Activated T-cell treated with anti-CD3 and anti-CD28 coated beads, Interleukin-2, amount 50 U/mL, for 4 hours (primary cell): ENCODE measurements around the gene ATXN7L3. TPM values are rescaled to one million over a fixed set of nuclear protein-coding genes. Genes with fewer than 3 reads are reported as not detected.

Experiments
- ATAC-seq, 2 donors: fragments of 200-7000 bp; cut with Tn5 transposase; one replicate each; pipeline ENCODE4 v1.10.0; 2021
- DNase-seq: peaks from one replicate; pipeline ENCODE4 v3.0.0-alpha.2; 2020
- H3K27me3 Mint-ChIP-seq: one replicate; pipeline ENCODE4 v1.8.0; 2021; ENCODE audit warnings: low read depth, mixed read lengths
- H3K36me3 Mint-ChIP-seq: one replicate; pipeline ENCODE4 v1.8.0; 2022; ENCODE audit warnings: mixed read lengths; ENCODE audit not compliant: insufficient read depth
- H3K4me1 Mint-ChIP-seq: one replicate; pipeline ENCODE4 v1.8.0; 2021; ENCODE audit warnings: low read depth, mixed read lengths
- H3K4me3 Mint-ChIP-seq: one replicate; pipeline ENCODE4 v1.8.0; 2021; ENCODE audit warnings: mild to moderate bottlenecking, moderate library complexity, mixed read lengths
- H3K9me3 Mint-ChIP-seq: one replicate; pipeline ENCODE4 v1.8.0; 2021; ENCODE audit warnings: mixed read lengths
- total RNA-seq, 3 donors: library from RNA; stranded (reverse); gene quantifications; one replicate each; pipeline ENCODE4 v1.2.1, GENCODE V29; 2021

The ATXN7L3 gene
- total RNA-seq, 3 donors from 2014 or later = 101 to 111 (median 110) TPM

DNA sequence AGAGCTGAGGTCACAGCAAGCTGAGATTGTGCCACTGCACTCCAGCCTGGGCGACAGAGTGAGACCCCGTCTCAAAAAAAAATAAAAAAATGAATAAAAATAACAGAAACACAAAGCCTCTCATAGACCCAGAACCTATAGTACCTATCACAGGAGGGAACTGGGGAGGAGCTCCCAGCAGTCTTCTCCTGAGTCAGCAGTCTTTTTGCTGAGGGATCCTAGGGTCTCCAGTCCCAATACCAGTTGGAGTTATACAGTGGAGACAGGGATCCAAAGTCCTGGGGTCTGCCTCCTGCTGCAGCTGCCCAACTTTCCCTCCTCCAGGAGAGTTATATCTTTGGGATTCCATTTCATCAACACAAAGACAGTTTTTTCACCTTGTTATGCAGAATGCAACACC lies 16.7 kb downstream of the ATXN7L3 start:
- H3K36me3 Mint-ChIP-seq = peaks cover 9% of the 10 kb centered on the region
- no peaks in the 10 kb centered on the region for H3K9me3 Mint-ChIP-seq
- H3K4me3 Mint-ChIP-seq = no peak overlapping the region
- no peak for ATAC-seq
- peaks cover 35% of the 10 kb centered on the region for H3K4me1 Mint-ChIP-seq
- H3K27me3 Mint-ChIP-seq = no peaks in the 10 kb centered on the region
- DNase-seq = no peak

DNA sequence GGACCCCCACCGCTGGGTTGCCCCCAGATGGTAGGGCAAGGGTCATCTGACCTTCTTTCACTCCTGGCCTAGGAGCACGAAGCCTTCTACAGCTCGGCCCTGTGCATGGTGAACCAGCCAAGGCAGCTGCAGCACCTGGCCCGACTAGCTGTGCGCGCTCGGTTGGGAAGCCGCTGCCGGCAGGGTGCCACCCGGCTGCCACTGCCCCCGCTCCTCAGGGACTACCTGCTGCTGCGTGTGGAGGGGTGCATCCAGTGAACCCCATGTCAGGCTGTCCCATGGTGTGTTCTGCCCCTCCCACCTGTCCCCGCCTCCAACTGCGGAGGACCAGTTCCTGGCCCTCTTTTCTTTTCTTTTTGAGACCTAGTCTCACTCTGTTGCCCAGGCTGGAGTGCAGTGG lies 21.6 kb downstream of the ATXN7L3 start:
- Mint-ChIP-seq H3K36me3 (peaks cover 10% of the 10 kb centered on the region), H3K4me1 (peaks cover 6% of the 10 kb centered on the region), H3K4me3 (no peak overlapping the region), H3K9me3 (no peaks in the 10 kb centered on the region), H3K27me3 (no peaks in the 10 kb centered on the region)
- no peak for ATAC-seq
- no peak for DNase-seq

DNA sequence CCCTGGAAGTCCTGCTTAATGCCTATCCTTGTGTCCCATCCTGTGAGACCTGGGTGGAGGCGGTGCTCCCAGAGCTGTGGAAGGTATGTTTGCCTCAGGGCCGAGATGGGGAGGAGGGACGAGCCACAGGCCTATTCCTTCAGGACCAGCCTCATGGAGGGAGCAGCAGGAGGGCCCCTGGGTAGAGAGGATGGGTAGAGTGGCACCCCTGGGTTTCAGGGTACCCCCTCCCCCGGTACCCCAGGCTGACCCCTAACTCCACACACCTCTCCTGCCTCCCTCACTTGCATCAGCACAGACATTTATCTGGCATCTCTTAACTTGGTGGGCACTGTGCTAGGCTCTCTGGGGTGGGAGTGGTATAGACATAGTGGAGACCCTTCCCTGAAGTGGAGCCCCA lies 22.0 kb downstream of the ATXN7L3 start:
- H3K27me3 Mint-ChIP-seq = no peaks in the 10 kb centered on the region
- H3K4me3 Mint-ChIP-seq = no peak overlapping the region
- no peak for DNase-seq
- H3K36me3 Mint-ChIP-seq = peaks cover 10% of the 10 kb centered on the region
- ATAC-seq = no peak
- no peaks in the 10 kb centered on the region for H3K9me3 Mint-ChIP-seq
- peaks cover 6% of the 10 kb centered on the region for H3K4me1 Mint-ChIP-seq

DNA sequence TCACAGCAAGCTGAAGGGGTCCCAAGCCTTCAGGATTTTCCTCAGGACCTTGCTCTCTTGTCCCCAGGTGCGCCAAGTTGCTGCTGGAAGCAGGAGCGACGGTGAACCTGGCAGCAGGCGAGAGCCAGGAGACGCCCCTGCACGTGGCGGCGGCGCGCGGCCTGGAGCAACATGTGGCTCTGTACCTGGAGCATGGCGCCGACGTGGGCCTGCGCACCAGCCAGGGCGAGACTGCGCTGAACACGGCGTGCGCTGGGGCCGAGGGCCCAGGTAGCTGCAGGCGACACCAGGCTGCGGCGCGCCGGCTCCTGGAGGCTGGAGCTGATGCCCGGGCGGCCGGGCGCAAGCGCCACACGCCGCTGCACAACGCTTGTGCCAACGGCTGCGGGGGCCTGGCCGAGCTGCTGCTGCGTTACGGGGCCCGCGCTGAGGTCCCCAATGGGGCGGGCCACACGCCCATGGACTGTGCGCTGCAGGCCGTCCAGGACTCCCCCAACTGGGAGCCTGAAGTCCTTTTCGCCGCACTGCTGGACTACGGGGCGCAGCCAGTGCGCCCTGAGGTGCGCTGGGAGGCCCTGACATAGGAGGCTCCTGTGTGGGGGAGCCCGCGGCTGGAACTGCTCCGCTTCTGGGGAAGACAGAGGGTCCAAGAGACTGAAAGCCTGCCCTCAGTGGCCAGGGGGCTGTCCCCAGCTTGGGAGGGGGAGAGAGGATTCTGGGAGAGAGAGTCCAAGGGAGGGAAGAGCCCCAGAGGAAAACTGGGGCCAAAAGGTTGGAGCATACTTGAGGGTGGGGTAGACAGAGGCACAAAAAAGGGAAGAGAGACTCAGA lies 22.8 kb downstream of the ATXN7L3 start:
- DNase-seq (no peak), ATAC-seq (no peak)
- Mint-ChIP-seq H3K4me1 (peaks cover 2% of the 10 kb centered on the region), H3K27me3 (no peaks in the 10 kb centered on the region), H3K36me3 (peaks cover 7% of the 10 kb centered on the region), H3K9me3 (no peaks in the 10 kb centered on the region), H3K4me3 (no peak overlapping the region)

DNA sequence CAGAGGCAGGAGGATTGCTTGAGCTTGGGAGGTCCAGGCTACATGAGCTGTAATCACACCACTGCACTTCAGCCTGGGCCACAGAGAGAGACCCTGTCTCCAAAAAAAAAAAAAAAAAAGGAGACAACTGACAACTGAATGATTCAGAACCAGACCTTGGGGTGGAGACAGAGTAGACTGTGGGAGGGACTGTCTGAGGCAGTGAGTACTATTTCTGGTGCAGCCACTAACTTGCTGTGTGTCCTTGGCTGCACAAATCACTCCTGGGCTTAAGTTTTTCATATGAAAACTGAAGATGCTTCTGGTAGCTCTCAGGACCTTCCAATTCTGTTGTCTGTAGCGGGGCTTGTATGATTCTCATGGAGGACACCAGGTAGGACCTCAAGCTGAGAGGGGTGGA lies 23.4 kb downstream of the ATXN7L3 start:
- no peaks in the 10 kb centered on the region for H3K4me1 Mint-ChIP-seq
- ATAC-seq (peak in 1 of 2 donors; percentile 48), DNase-seq (no peak)
- H3K27me3 Mint-ChIP-seq = no peaks in the 10 kb centered on the region
- H3K9me3 Mint-ChIP-seq = no peaks in the 10 kb centered on the region
- peaks cover 4% of the 10 kb centered on the region for H3K36me3 Mint-ChIP-seq
- no peak overlapping the region for H3K4me3 Mint-ChIP-seq

DNA sequence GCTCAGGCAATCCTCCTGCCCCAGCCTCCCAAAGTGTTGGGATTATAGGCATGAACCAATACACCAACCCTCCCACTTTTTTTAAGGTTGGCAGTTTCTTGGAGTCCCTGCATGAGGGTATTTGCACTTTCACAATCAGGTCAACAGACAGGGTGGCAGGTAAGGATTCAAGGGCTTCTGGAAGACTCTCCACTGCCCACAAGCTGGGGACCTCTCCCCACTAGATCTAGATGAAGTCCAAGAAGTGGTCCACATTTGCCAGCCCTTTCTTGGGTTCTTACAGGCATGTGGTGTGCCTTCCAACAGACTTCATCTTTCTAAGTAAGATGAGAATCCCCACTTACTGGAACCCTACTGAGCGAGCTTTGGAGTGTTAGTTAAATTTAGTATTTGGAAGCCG lies 25.3 kb downstream of the ATXN7L3 start:
- Mint-ChIP-seq H3K9me3 (no peaks in the 10 kb centered on the region), H3K36me3 (peaks cover 4% of the 10 kb centered on the region), H3K4me1 (no peaks in the 10 kb centered on the region), H3K4me3 (no peak overlapping the region), H3K27me3 (no peaks in the 10 kb centered on the region)
- ATAC-seq (no peak), DNase-seq (no peak)

DNA sequence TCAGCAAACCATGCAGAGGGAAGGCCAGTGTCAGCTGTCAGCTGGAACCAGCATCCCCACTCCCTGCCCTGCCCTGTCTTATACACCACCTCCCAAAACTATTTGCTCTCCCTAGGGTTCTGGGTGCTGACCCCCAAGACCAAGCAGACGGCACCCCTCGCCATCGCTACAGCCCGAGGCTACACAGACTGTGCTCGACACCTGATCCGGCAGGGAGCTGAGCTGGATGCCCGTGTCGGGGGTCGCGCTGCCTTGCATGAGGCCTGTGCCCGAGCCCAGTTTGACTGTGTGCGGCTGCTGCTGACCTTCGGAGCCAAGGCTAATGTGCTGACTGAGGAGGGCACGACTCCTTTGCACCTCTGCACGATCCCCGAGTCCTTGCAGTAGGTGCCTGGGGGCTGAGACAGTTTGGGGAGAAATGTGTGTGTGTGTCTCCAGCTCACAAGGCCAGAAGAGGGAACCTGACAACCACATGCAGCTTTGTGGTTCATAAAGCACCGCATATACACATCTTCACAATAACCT lies 27.7 kb downstream of the ATXN7L3 start:
- ATAC-seq (no peak), DNase-seq (no peak)
- H3K4me1 Mint-ChIP-seq = peaks cover 9% of the 10 kb centered on the region
- peaks cover 4% of the 10 kb centered on the region for H3K36me3 Mint-ChIP-seq
- no peaks in the 10 kb centered on the region for H3K27me3 Mint-ChIP-seq
- H3K9me3 Mint-ChIP-seq = no peaks in the 10 kb centered on the region
- no peak overlapping the region for H3K4me3 Mint-ChIP-seq

DNA sequence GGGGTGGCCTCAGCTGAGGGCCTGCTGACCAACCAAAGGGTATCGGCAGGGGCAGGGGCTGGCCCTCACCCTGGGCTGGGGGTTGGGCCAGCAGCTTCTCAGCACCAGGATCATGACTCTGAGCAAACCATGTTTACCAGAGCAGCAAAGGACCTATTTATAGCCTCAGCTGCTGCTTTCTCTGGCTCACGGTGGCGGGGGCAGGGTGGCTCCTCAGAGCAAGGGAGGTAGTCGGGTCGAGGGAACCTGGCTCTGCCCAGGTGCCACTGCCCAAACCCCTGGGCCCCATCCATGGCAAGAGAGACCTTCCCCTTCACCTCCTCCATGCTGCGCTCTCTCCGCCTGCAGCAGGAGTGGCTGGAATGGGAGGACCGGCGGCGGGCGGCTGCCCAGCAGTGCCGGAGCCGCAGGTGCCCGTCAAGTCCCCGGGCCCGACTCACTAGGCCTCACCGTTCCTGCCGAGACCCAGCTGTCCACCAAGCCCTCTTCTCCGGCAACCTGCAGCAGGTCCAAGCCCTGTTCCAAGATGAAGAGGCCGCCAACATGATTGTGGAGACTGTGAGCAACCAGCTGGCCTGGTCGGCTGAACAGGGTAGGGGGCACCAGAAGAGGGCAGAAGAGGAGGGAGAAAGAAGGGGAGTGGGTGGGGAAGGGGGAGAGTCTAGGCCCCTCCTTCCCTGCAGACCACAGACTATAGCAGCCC lies 29.0 kb downstream of the ATXN7L3 start, which contains the start of gene ASB16:
ASB16 (plus strand) TSS at position 206 of the 703 bp plus-strand sequence; CDS start at position 292, 86 bp downstream.
- peaks cover 9% of the 10 kb centered on the region for H3K4me1 Mint-ChIP-seq
- no peaks in the 10 kb centered on the region for H3K27me3 Mint-ChIP-seq
- no peak within 1 kb of the TSS for H3K4me3 Mint-ChIP-seq
- ATAC-seq (no peak), DNase-seq (no peak)
- H3K36me3 Mint-ChIP-seq = peaks cover 2% of the 10 kb centered on the region
- H3K9me3 Mint-ChIP-seq = no peaks in the 10 kb centered on the region

DNA sequence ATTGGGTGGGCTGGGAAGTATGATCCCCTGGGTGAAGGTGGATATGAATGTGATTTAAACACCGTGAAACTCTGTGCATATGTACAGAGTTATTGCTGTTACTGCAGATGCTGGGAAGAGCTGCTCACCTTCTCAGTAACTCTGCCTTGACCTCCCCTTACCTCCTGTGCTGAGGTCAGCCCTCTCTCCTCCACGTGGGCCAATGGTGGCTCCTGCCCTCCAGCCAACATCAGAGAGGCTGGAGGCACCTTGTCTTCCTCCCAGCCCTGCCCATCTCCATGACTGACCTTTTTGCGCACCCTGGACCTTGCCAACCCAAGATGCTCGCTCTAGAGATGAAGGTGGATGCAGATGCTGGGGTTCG lies 29.6 kb downstream of the ATXN7L3 start:
- H3K36me3 Mint-ChIP-seq = no peaks in the 10 kb centered on the region
- DNase-seq = no peak
- no peak for ATAC-seq
- no peaks in the 10 kb centered on the region for H3K9me3 Mint-ChIP-seq
- no peaks in the 10 kb centered on the region for H3K27me3 Mint-ChIP-seq
- no peak overlapping the region for H3K4me3 Mint-ChIP-seq
- peaks cover 9% of the 10 kb centered on the region for H3K4me1 Mint-ChIP-seq

DNA sequence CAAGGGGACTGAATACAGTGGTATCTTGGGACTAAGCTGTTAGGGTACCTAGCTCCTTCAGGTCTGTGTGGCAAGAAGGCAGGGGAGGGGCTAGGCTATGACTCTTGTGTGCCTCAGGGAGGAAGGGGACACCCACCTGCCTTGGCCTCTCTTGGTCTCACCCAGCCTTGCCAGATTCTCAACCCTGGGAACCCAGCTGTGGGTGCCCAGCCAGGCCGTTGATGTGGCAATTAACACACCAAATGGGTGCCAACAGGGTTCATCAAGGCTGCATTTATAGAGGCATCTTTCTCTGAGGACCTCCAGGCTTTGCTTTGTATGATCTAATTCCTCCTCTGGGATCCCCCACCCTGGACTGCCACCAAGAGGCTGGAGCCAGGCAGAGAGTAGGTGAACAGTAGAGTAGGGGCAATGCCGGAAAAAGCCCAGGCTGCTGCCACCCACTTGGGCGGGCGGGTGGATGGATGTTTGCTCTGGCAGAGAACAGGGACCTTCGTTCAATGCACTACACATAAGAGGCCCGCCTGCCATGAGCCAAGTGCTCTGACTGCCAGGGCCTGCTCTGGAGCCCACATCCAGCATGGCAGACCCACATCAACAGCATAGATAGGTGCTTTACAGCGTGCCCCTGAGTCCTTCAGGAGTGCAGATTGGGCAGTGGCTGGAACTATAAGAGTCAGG lies 32.4 kb downstream of the ATXN7L3 start:
- no peak for ATAC-seq

DNA sequence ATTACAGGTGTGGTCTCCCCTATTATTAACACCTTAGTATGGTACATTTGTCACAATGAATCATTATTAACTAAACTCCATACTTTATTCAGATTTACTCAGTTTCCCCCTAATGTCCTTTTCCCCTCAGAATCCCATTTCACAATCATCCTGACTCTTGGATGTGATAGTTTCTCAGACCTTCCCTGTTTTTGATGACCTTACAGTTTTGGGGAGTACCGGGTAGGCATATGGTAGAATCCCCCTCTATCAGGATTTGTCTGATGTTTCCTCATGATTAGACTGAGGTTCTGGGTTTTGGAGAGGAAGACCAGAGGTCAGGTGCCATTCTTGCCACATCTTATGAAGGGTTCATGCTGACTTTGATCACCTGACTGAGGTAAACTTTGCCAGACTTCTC lies 35.2 kb downstream of the ATXN7L3 start:
- Mint-ChIP-seq H3K4me3 (no peak overlapping the region), H3K9me3 (no peaks in the 10 kb centered on the region), H3K36me3 (no peaks in the 10 kb centered on the region), H3K4me1 (peaks cover 10% of the 10 kb centered on the region), H3K27me3 (no peaks in the 10 kb centered on the region)
- ATAC-seq = no peak
- DNase-seq = no peak

More for the DNA sequence above, 32.4 kb downstream of the ATXN7L3 start:
- Mint-ChIP-seq H3K27me3 (no peaks in the 10 kb centered on the region), H3K9me3 (no peaks in the 10 kb centered on the region), H3K4me3 (no peak overlapping the region), H3K36me3 (no peaks in the 10 kb centered on the region), H3K4me1 (peaks cover 9% of the 10 kb centered on the region)
- DNase-seq = no peak

DNA sequence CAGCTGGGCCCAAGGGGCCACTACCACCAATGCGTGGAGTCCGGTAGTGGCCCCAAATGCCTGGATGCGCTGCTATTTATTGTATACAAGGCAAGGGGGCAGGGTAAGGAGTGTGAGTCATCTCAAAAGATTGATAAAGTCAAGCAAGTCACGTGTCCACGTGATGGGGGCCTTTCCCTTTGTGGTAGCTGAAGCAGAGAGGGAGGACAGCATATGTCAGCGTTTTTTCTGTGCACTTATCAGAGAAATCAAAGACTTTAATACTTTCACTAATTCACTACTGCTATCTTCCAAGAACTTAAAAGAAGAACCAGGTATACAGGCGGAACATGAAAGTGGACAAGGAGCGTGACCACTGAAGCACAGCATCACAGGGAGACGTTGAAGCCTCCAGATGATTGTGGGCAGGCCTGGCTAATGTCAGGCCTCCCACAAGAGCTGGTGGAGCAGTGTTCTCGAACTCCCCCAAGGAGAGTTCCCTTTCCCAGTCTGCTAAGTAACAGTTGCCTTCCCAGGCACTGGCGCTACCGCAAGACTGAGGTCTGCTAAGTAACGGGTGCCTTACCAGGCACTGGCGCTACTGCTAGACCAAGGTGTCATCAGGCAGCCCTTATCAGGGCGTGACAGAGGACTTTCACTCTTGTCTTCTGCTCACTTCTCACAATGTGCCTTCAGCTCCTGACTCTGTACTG lies 40.0 kb downstream of the ATXN7L3 start:
- no peak for DNase-seq

DNA sequence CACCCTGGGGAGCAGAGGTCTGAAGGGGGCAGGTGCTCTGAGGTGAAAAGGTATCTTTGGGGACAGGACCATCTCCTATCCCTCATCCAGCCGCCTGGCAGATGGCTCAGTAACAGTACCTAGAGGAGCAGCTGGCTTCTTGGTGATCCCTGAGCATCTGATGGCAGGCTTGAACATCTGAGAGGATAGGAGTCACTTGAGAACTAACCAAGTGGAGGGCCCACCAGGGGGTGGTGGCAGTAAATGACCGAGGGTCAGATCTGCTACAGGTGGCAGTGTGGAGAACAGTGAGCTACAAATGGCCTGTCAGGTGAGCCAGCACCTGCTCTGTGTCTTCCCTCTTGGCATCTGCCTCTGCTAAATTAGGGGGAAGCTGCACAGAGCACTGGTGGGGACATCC lies 44.2 kb downstream of the ATXN7L3 start:
- Mint-ChIP-seq H3K27me3 (no peaks in the 10 kb centered on the region), H3K4me3 (no peak overlapping the region), H3K9me3 (no peaks in the 10 kb centered on the region), H3K36me3 (no peaks in the 10 kb centered on the region), H3K4me1 (peaks cover 4% of the 10 kb centered on the region)
- ATAC-seq (no peak), DNase-seq (no peak)

More for the DNA sequence above, 40.0 kb downstream of the ATXN7L3 start:
- Mint-ChIP-seq H3K27me3 (no peaks in the 10 kb centered on the region), H3K4me3 (no peak overlapping the region), H3K9me3 (no peaks in the 10 kb centered on the region), H3K36me3 (no peaks in the 10 kb centered on the region), H3K4me1 (peaks cover 4% of the 10 kb centered on the region)
- ATAC-seq = peak; percentile 40 to 54

DNA sequence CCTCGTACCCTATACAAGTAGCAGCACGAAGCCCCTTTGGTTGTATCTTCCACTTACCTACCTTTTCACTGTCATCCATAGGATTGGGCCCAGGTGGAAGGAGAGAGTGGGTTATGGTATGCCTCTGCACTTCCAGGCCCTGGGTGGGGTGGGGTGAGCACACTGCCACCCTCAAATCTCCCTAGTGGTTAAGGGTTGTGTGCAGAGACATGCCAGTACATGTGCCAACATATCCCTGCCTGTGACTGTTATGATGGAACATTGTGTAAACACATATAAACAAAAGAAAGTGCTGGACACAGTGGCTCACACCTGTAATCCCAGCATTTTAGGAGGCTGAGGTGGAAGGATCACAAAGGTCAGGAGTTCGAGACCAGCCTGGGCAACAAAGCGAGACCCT lies 46.8 kb downstream of the ATXN7L3 start:
- ATAC-seq (no peak), DNase-seq (no peak)
- H3K9me3 Mint-ChIP-seq = no peaks in the 10 kb centered on the region
- no peaks in the 10 kb centered on the region for H3K36me3 Mint-ChIP-seq
- H3K27me3 Mint-ChIP-seq = no peaks in the 10 kb centered on the region
- H3K4me3 Mint-ChIP-seq = no peak overlapping the region
- H3K4me1 Mint-ChIP-seq = no peaks in the 10 kb centered on the region
